Measurements from ENCODE around the gene BRAF.

The BRAF gene

GRCh38 chr7:140877249-140877524 is 47.5 kb downstream of the BRAF start:
- no peak overlapping the region for H3K4me3 ChIP-seq (ENCODE audit: control insufficient read depth, low read depth, low read length)
- TF ChIP-seq CTCF (IDR thresholded peaks at IDR 0.05; ENCODE audit: control insufficient read depth, insufficient read depth, low read depth, low read length, missing control alignments), result no peak
- DNase-seq (ENCODE audit: low read depth), result no peak

GRCh38 chr7:140876519-140877248 is 48.0 kb downstream of the BRAF start:
- H3K4me3 ChIP-seq (ENCODE audit: control insufficient read depth, low read depth, low read length), result no peak overlapping the region
- DNase-seq (ENCODE audit: low read depth), result peak; percentile 27
- no peak for TF ChIP-seq CTCF (IDR thresholded peaks at IDR 0.05; ENCODE audit: control insufficient read depth, insufficient read depth, low read depth, low read length, missing control alignments)

GRCh38 chr7:140873434-140873833 is 51.3 kb downstream of the BRAF start:
- DNase-seq (ENCODE audit: low read depth), result no peak
- no peak for TF ChIP-seq CTCF (IDR thresholded peaks at IDR 0.05; ENCODE audit: control insufficient read depth, insufficient read depth, low read depth, low read length, missing control alignments)
- H3K4me3 ChIP-seq (ENCODE audit: control insufficient read depth, low read depth, low read length), result no peak overlapping the region

GRCh38 chr7:140870003-140870402 is 54.7 kb downstream of the BRAF start:
- TF ChIP-seq CTCF (IDR thresholded peaks at IDR 0.05; ENCODE audit: control insufficient read depth, insufficient read depth, low read depth, low read length, missing control alignments), result no peak
- DNase-seq (ENCODE audit: low read depth), result no peak
- no peak overlapping the region for H3K4me3 ChIP-seq (ENCODE audit: control insufficient read depth, low read depth, low read length)

GRCh38 chr7:140869430-140869829 is 55.3 kb downstream of the BRAF start:
- no peak for DNase-seq (ENCODE audit: low read depth)
- no peak overlapping the region for H3K4me3 ChIP-seq (ENCODE audit: control insufficient read depth, low read depth, low read length)
- TF ChIP-seq CTCF (IDR thresholded peaks at IDR 0.05; ENCODE audit: control insufficient read depth, insufficient read depth, low read depth, low read length, missing control alignments), result no peak

- no peak for TF ChIP-seq CTCF (IDR thresholded peaks at IDR 0.05; ENCODE audit: control insufficient read depth, insufficient read depth, low read depth, low read length, missing control alignments)
- DNase-seq (ENCODE audit: low read depth), result no peak
- H3K4me3 ChIP-seq (ENCODE audit: control insufficient read depth, low read depth, low read length), result no peak overlapping the region
These were observed 57.0 kb downstream of the BRAF start for GRCh38 chr7:140867467-140868462.
